Vagina (tissue), 2 donors: Measurements from ENCODE around the gene GTSF1L. TPM values are rescaled to one million over a fixed set of nuclear protein-coding genes. Genes with fewer than 3 reads are reported as not detected.

Experiments used
- DNase-seq, 2 donors: peaks; one replicate each; pipeline ENCODE4 v3.0.0-alpha.2; 2017; ENCODE audit errors: extremely low spot score in 2 of 2
- H3K27ac ChIP-seq: fragments of 200-600 bp; sonication (generic); one replicate; pipeline ENCODE4 v1.5.1; 2019
- H3K27me3 ChIP-seq: fragments of 200-600 bp; sonication (generic); one replicate; pipeline ENCODE4 v1.5.1; 2019
- H3K36me3 ChIP-seq, 2 donors: fragments of 200-600 bp; sonication (generic); one replicate each; pipeline ENCODE4 v1.5.1; 2017 to 2019
- H3K4me1 ChIP-seq: fragments of 200-600 bp; sonication (generic); one replicate; pipeline ENCODE4 v1.5.1; 2019
- H3K4me3 ChIP-seq, 2 donors: fragments of 200-600 bp; sonication (generic); 1 replicate in 1 of 2; 2 replicates in 1 of 2; pipeline ENCODE4 v1.5.1; 2016 to 2019
- H3K9me3 ChIP-seq: fragments of 200-600 bp; sonication (generic); one replicate; pipeline ENCODE4 v1.5.1; 2019
- POLR2A ChIP-seq, 2 donors: fragments of 450-650 bp; IDR thresholded peaks; one replicate each; pipeline ENCODE4 v1.6.1; 2017; ENCODE audit warnings: antibody characterized with exemption in 2 of 2, mild to moderate bottlenecking in 2 of 2, moderate library complexity in 2 of 2
- POLR2AphosphoS5 ChIP-seq, 2 donors: sonication (generic); formaldehyde crosslinking; IDR thresholded peaks; one replicate each; pipeline ENCODE4 v1.9.0; 2017; ENCODE audit warnings: antibody characterized with exemption in 2 of 2, mild to moderate bottlenecking in 2 of 2, low read depth in 1 of 2; ENCODE audit not compliant: insufficient read depth in 1 of 2
- intact Hi-C: fragments of 100-400 bp; cut with DNase I; formaldehyde crosslinking; loops from one replicate; pipeline ENCODE4 v1.15.1; 2023
- total RNA-seq: library from RNA; depleted of rRNA; stranded (reverse); fragments of >200 nt; gene quantifications from one replicate; pipeline ENCODE4 v1.2.3, GENCODE V29; 2016
- TF ChIP-seq, protein P1 (sequence below), 3 experiments: fragments of 450-650 bp in 2 of 3; fragments of 200-600 bp in 1 of 3; sonication (generic) in 1 of 3; IDR thresholded peaks; one replicate each; pipeline ENCODE4 v1.5.1; 2017 to 2019; ENCODE audit warnings: antibody characterized with exemption in 3 of 3, mild to moderate bottlenecking in 2 of 3, moderate library complexity in 2 of 3

The GTSF1L gene
- total RNA-seq, 1 donor from 2014 or later = not detected

DNA sequence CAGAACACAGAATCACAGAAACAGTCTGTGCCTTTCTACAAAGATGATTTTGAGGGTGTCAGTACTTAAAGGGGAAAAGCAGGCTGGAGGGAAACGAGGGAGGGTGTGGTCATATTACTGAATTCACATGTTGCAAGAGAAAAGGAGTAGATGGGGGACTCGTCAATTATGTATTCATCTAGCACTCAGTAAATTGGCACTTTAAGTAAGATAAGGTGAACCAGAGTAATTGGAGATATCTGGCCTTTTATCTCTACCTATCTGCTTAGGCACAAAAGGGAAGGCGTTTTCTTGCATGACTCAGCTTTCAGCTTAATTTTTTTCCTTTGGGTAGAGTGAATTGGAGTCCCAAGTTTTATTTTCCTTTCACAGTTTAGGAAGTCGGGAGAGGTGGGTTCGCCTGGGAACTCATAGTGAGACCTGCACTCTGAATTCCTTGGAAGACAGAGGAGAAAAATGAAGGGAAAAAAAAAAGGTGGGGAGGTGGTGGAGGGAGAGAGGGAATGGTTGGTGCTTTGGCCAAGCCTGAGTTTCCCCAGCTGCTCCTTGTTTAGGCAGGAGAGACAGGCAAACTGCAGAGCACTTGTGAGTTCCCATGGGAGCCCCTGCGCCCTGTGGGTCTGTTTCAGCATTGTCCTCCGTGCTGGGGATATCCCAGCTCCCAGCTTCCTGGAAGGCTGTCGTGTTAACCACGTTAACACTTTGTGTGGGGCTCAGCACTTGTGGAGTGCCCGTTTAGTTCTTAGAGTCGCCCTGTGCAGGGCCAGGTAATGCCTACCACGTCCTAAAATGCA is 19.7 kb upstream of the GTSF1L start:
- DNase-seq = no peak
- intact Hi-C loops = no loop called here

DNA sequence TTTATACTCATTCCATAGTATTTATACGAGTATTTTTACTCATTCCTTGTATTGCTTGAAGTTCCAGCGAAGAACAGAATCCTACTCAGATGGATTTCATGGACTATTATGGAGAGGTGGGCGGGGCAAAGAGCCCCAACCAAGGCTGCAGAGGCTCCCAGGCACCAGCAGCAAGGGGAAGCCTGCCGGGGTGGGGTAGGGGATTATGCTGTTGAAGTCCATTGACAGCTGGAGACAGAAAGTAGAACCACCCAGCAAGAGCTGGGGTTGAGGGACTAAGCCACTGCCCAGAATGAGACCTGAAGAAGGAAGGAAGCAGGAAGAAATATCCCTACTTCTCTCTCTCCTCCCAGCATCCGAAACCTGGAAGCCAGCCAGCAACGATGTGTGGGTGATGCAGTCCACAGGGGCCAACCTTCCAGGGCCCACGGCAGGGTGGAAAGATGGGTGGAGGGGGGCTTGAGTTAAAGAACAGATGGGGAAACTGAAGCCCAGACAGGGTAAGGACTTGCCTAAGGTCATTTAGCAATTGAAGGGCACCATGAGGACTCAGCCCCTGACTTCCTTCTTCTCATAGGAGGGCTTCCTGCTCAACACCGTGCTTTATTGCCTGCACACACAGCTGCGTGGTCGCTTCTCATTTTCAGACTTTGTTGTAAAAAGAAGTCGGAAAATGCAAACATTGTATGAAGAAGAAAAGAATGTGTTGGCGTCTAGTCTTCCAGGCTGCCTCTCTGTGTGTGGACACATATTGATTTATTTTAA is 18.3 kb upstream of the GTSF1L start:
- Histone ChIP-seq H3K27me3 (no peaks in the 10 kb centered on the region), H3K9me3 (no peaks in the 10 kb centered on the region), H3K36me3 (no peaks in the 10 kb centered on the region), H3K4me1 (no peaks in the 10 kb centered on the region), H3K27ac (no peak overlapping the region), H3K4me3 (no peak overlapping the region)
- no peak for DNase-seq
- intact Hi-C loops = no loop called here
- TF ChIP-seq, protein P1, sequence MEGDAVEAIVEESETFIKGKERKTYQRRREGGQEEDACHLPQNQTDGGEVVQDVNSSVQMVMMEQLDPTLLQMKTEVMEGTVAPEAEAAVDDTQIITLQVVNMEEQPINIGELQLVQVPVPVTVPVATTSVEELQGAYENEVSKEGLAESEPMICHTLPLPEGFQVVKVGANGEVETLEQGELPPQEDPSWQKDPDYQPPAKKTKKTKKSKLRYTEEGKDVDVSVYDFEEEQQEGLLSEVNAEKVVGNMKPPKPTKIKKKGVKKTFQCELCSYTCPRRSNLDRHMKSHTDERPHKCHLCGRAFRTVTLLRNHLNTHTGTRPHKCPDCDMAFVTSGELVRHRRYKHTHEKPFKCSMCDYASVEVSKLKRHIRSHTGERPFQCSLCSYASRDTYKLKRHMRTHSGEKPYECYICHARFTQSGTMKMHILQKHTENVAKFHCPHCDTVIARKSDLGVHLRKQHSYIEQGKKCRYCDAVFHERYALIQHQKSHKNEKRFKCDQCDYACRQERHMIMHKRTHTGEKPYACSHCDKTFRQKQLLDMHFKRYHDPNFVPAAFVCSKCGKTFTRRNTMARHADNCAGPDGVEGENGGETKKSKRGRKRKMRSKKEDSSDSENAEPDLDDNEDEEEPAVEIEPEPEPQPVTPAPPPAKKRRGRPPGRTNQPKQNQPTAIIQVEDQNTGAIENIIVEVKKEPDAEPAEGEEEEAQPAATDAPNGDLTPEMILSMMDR (IDR thresholded peaks at IDR 0.05) = no peak
- TF ChIP-seq POLR2AphosphoS5 (IDR thresholded peaks at IDR 0.05; ENCODE audit: insufficient read depth in 1 of 2, low read depth in 1 of 2) = no peak
- no peak for TF ChIP-seq POLR2A (IDR thresholded peaks at IDR 0.05)

More for the DNA sequence above, 19.7 kb upstream of the GTSF1L start:
- Histone ChIP-seq H3K27ac (no peak overlapping the region), H3K4me3 (no peak overlapping the region), H3K4me1 (no peaks in the 10 kb centered on the region), H3K27me3 (no peaks in the 10 kb centered on the region), H3K9me3 (no peaks in the 10 kb centered on the region), H3K36me3 (no peaks in the 10 kb centered on the region)
- TF ChIP-seq, protein P1 (IDR thresholded peaks at IDR 0.05) = no peak
- TF ChIP-seq POLR2AphosphoS5 (IDR thresholded peaks at IDR 0.05; ENCODE audit: insufficient read depth in 1 of 2, low read depth in 1 of 2) = no peak

DNA sequence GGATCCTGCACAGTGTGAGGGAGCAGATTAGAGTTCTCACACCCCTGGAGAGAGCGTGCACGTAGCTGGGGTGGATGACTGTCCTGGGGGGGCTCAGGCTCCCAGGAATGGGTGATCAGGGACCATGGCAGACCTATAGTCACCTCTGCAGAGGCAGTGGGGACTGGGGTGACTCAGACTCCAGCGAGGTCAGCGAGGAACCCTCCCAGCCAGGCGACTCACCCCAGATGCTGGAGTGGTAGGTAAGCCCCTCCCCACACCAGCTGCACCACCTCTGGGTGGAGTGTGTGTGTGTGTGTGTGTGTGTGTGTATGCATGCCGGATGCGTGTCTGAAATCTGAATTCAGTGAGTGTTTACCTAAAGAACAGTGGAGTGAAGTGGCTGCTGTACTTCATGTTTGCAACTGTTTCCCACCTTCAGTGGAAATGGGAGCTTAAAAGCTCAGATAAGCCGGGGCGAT is 17.4 kb upstream of the GTSF1L start:
- Histone ChIP-seq H3K27ac (no peak overlapping the region), H3K4me1 (no peaks in the 10 kb centered on the region), H3K4me3 (no peak overlapping the region), H3K36me3 (no peaks in the 10 kb centered on the region), H3K9me3 (no peaks in the 10 kb centered on the region), H3K27me3 (no peaks in the 10 kb centered on the region)
- TF ChIP-seq POLR2AphosphoS5 (IDR thresholded peaks at IDR 0.05; ENCODE audit: insufficient read depth in 1 of 2, low read depth in 1 of 2) (no peak), POLR2A (IDR thresholded peaks at IDR 0.05) (no peak)
- TF ChIP-seq, protein P1 (IDR thresholded peaks at IDR 0.05) = no peak
- intact Hi-C loops = no loop called here
- DNase-seq = no peak

DNA sequence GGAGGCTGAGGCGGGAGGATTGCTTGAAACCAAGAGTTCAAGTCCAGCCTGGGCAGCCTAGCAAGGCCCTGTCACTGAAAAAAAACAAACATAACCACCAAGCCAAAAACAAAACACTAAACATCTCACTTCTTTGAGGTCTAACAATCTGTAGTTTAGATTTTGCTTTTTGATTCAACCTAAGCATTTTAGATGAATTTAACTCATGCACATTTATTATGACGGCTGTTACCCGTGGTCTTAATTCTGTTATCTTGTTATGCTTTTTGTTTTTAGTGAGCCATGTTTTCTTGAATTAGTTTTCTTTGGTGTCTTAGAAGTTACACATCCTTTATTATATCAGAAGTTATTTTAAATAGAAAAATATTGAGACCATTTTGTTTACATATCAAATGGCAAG is 13.8 kb upstream of the GTSF1L start:
- no peak for DNase-seq
- no peaks in the 10 kb centered on the region for H3K9me3 ChIP-seq
- H3K27ac ChIP-seq = no peak overlapping the region
- H3K4me3 ChIP-seq = no peak overlapping the region
- H3K27me3 ChIP-seq = no peaks in the 10 kb centered on the region
- TF ChIP-seq POLR2A (IDR thresholded peaks at IDR 0.05) = no peak
- no peak for TF ChIP-seq POLR2AphosphoS5 (IDR thresholded peaks at IDR 0.05; ENCODE audit: insufficient read depth in 1 of 2, low read depth in 1 of 2)
- TF ChIP-seq, protein P1 (IDR thresholded peaks at IDR 0.05) = no peak
- H3K4me1 ChIP-seq = no peaks in the 10 kb centered on the region
- no peaks in the 10 kb centered on the region for H3K36me3 ChIP-seq
- intact Hi-C loops = no loop called here
